GM18507 (cell line): Measurements from ENCODE around the gene SLC8A1.

Source experiments
- DNase-seq: peaks from one replicate; pipeline ENCODE4 v3.0.0; 2011; ENCODE audit warnings: low read depth; ENCODE audit not compliant: insufficient read length; ENCODE audit errors: extremely low spot score
- FAIRE-seq: peaks from 2 replicates; lab custom pipeline; 2011; peaks lifted over from hg19 to GRCh38; lab: Jason Lieb, UNC

Gene SLC8A1

GRCh38 chr2:40287773-40288172 is 164.1 kb downstream of the SLC8A1 start:
- DNase-seq: no peak
- no peak for FAIRE-seq

- FAIRE-seq (no peak), DNase-seq (no peak)
Measured at GRCh38 chr2:40287195-40287594, 164.7 kb downstream of the SLC8A1 start.

- no peak for DNase-seq
- no peak for FAIRE-seq
Measured at GRCh38 chr2:40286721-40287120, 165.2 kb downstream of the SLC8A1 start.

GRCh38 chr2:40285391-40285790 is 166.5 kb downstream of the SLC8A1 start:
- FAIRE-seq: no peak

DNA sequence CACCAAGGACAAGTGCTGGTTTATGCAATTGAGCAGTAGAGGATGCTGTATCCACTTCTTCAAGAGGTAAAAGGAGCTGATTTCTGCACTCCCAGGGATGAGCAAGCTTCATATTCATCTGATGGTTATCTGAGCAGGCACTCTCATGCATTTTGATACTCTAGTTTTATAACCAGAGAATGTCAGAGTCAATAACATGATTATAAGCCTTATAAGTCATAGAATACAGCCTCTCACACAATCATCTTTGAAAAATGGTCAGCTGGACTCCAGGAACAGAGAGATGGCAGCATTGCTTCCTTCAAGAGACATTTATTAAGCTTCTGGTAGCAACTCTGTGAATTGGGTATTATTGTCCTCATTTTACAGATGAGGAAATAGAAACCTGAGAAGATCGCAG is 167.1 kb downstream of the SLC8A1 start:
- DNase-seq: no peak
- no peak for FAIRE-seq

More at GRCh38 chr2:40285391-40285790, 166.5 kb downstream of the SLC8A1 start:
- DNase-seq: no peak

GRCh38 chr2:40283111-40283909 is 168.6 kb downstream of the SLC8A1 start:
- peak; percentile 48 for FAIRE-seq

GRCh38 chr2:40282428-40282827 is 169.5 kb downstream of the SLC8A1 start:
- FAIRE-seq: peak; percentile 72
- no peak for DNase-seq

More at GRCh38 chr2:40283111-40283909, 168.6 kb downstream of the SLC8A1 start:
- DNase-seq: no peak

DNA sequence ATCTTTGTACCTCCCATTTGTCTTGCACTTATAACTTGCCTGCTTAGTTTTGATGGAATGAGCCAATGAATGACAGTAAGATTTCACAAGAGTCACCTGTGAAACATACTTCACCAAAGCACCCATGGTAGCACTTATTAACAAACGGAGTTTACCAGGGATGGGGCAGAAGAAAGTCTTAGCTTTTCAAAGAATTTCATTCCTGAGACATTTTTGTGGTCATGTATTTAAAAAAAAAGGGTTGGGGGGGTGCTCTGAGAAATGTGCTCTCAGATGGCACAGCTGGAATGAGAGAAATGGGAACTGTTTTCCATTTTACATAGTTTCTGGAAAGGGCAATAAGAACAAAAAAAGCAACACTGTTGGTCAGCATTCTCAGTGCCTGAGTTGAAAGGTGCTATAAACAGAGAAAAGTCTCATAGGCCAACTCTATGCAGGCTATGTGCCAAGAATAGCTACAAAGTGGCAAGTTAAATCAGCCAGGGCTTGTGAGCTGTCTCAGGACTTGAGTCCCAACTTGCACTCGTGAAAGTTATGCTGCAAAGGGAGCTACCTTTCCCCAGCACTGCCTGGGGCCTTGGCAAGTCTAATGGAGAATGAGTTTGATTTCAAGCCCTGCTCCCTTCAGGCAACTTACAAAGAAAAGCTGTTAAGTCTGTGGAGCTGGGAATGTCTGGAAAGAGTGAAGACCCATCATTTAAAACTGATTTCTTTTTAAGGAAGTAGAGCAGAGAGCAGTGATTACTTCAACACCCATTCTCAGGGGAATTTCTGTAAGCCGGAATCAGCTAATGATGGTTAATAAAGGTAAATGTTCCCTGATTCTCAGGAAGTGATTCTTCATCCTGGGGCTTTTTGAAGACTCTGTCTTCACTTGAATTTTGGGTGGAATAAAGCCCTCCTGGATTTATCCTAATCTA is 170.6 kb downstream of the SLC8A1 start:
- FAIRE-seq (peak; percentile 67), DNase-seq (no peak)

GRCh38 chr2:40279482-40279881 is 172.4 kb downstream of the SLC8A1 start:
- no peak for FAIRE-seq
- no peak for DNase-seq

- FAIRE-seq: no peak
- DNase-seq: no peak
Measured at GRCh38 chr2:40279001-40279400, 172.9 kb downstream of the SLC8A1 start.

DNA sequence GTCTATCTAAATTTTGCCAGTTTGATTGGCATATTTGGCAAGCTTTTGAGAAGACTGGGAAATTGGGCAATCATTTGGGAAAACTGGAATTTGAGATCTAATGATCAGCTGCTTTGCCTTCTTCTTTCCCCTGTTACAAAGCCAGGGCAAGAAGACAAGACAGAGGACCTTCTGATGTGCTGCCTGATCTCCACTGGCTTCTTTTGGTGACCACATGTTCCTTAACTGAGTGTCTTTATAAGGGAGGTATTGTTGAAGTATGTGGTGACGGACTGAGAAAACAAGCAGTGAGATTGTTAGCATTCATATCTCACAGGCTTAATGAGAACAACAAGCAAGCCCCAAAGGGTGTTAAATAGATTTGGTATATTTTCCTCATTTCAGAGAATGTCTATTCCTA is 175.8 kb downstream of the SLC8A1 start:
- DNase-seq: no peak
- no peak for FAIRE-seq

GRCh38 chr2:40274270-40274669 is 177.6 kb downstream of the SLC8A1 start:
- FAIRE-seq: no peak
- no peak for DNase-seq

GRCh38 chr2:40273734-40274182 is 178.1 kb downstream of the SLC8A1 start:
- FAIRE-seq: no peak
- no peak for DNase-seq

GRCh38 chr2:40271094-40271493 is 180.8 kb downstream of the SLC8A1 start:
- FAIRE-seq: no peak
- no peak for DNase-seq

GRCh38 chr2:40270372-40270771 is 181.5 kb downstream of the SLC8A1 start:
- DNase-seq: no peak
- FAIRE-seq: no peak

GRCh38 chr2:40268566-40268965 is 183.3 kb downstream of the SLC8A1 start:
- FAIRE-seq: no peak

DNA sequence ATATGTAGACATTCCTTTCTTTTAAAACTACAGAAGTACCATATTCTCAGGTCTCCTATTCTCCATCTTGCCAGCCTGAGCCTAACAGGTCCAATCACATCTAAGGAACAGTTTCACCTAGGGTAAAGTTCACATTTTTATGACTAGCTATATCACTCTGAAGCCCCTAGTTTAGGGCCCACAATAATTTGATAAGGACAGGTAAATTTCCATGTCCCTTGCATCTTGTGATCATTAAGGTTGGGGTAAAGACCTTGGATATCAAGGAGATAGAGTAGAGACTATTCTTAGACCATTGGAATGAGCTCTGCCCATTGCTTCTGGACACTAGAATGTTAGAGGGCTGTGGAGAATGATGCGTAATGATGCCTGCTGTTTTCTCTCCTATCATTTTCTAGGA is 185.7 kb downstream of the SLC8A1 start:
- no peak for FAIRE-seq
- no peak for DNase-seq

More at GRCh38 chr2:40268566-40268965, 183.3 kb downstream of the SLC8A1 start:
- DNase-seq: no peak

DNA sequence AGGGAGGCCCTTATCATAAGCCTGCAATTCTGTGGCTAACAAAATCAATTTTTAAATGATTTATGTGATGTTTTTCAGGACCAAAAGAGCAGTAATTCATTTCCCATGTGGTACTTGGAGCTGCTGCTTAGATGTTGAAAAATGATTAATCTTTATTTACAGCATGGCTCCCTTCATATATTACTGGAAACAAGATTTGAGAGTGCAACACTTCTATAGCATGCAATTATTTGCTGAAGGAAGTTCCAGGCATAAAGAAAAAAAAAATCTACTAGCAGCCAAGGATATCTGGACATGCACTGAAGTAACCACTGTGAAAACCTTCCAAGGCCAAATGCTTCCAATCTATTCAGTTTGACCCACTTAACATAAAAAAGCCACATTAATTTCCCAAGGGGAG is 186.3 kb downstream of the SLC8A1 start:
- no peak for DNase-seq
- FAIRE-seq: no peak

DNA sequence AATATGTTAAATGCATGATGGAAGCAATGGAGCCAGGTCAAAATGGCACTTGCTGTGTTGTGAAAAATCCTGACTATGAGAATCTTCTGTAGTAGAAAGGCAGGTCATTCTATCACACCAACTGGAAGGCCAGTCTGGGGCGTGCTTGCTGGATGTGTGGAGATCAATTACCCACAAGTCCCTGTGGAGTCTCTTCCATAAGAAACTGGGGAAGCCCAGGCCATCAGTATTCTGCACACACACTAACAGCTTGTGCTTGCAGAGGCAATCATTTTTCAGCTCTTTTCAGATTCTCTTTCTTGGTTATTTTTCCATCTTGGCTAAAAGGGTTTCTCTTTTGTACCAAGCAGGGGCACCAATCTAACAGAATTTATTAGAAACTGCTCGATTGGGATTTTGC is 190.8 kb downstream of the SLC8A1 start:
- DNase-seq: no peak
- no peak for FAIRE-seq

GRCh38 chr2:40260437-40260836 is 191.5 kb downstream of the SLC8A1 start:
- FAIRE-seq (no peak), DNase-seq (no peak)
